Measurements from ENCODE around the gene NT5C1B. TPM values are rescaled to one million over a fixed set of nuclear protein-coding genes. Genes with fewer than 3 reads are reported as not detected.

The NT5C1B gene
- total RNA-seq, 1 donor from 2014 or later, result not detected

- DNase-seq (ENCODE audit: low read depth in 2 of 2), result peak; percentile 12 to 29
Observed at GRCh38 chr2:18599509-18600254, 10.3 kb upstream of the NT5C1B start.

GRCh38 chr2:18598848-18599484 is 9.6 kb upstream of the NT5C1B start:
- DNase-seq (ENCODE audit: low read depth in 2 of 2), result no peak

GRCh38 chr2:18597618-18598017 is 8.2 kb upstream of the NT5C1B start:
- peak; percentile 6 to 22 for DNase-seq (ENCODE audit: low read depth in 2 of 2)

GRCh38 chr2:18596993-18597392 is 7.6 kb upstream of the NT5C1B start:
- no peak for DNase-seq (ENCODE audit: low read depth in 2 of 2)

GRCh38 chr2:18593496-18593895 is 4.1 kb upstream of the NT5C1B start:
- no peak for DNase-seq (ENCODE audit: low read depth in 2 of 2)

GRCh38 chr2:18592372-18592771 is 3.0 kb upstream of the NT5C1B start:
- no peak for DNase-seq (ENCODE audit: low read depth in 2 of 2)

- no peak for DNase-seq (ENCODE audit: low read depth in 2 of 2)
Observed at GRCh38 chr2:18588802-18589201, 567 bp downstream of the NT5C1B start.

- no peak for DNase-seq (ENCODE audit: low read depth in 2 of 2)
Observed at GRCh38 chr2:18588049-18588448, 1.3 kb downstream of the NT5C1B start.

- DNase-seq (ENCODE audit: low read depth in 2 of 2), result no peak
Observed at GRCh38 chr2:18585526-18585925, 3.8 kb downstream of the NT5C1B start.

- DNase-seq (ENCODE audit: low read depth in 2 of 2), result no peak
Observed at GRCh38 chr2:18584608-18584954, 4.8 kb downstream of the NT5C1B start.

GRCh38 chr2:18583905-18584607 is 5.3 kb downstream of the NT5C1B start:
- DNase-seq (ENCODE audit: low read depth in 2 of 2), result no peak

GRCh38 chr2:18580606-18581005 is 8.8 kb downstream of the NT5C1B start:
- DNase-seq (ENCODE audit: low read depth in 2 of 2), result no peak

GRCh38 chr2:18578033-18578432 is 11.3 kb downstream of the NT5C1B start:
- DNase-seq (ENCODE audit: low read depth in 2 of 2), result no peak

- DNase-seq (ENCODE audit: low read depth in 2 of 2), result peak; percentile 46 to 48
Observed at GRCh38 chr2:18566145-18566769, 23.1 kb downstream of the NT5C1B start.

- no peak for DNase-seq (ENCODE audit: low read depth in 2 of 2)
Observed at GRCh38 chr2:18560797-18561085, 28.6 kb downstream of the NT5C1B start.

- DNase-seq (ENCODE audit: low read depth in 2 of 2), result peak; percentile 82 to 93
Observed at GRCh38 chr2:18560031-18560796, 29.2 kb downstream of the NT5C1B start, which contains the start of gene RDH14. Gene RDH14, minus strand, starts transcription at chr2:18560653. Its CDS starts 81 bp downstream, at chr2:18560572.

- DNase-seq (ENCODE audit: low read depth in 2 of 2), result no peak
Observed at GRCh38 chr2:18559531-18560030, 29.8 kb downstream of the NT5C1B start.

GRCh38 chr2:18558458-18558857 is 30.9 kb downstream of the NT5C1B start:
- no peak for DNase-seq (ENCODE audit: low read depth in 2 of 2)

GRCh38 chr2:18557121-18557520 is 32.2 kb downstream of the NT5C1B start:
- no peak for DNase-seq (ENCODE audit: low read depth in 2 of 2)

GRCh38 chr2:18552351-18553077 is 36.9 kb downstream of the NT5C1B start:
- peak; percentile 27 to 62 for DNase-seq (ENCODE audit: low read depth in 2 of 2)

- DNase-seq (ENCODE audit: low read depth in 2 of 2), result no peak
Observed at GRCh38 chr2:18551623-18552022, 37.7 kb downstream of the NT5C1B start.
